ENCODE results near the gene CDH26.

Gene CDH26

DNA sequence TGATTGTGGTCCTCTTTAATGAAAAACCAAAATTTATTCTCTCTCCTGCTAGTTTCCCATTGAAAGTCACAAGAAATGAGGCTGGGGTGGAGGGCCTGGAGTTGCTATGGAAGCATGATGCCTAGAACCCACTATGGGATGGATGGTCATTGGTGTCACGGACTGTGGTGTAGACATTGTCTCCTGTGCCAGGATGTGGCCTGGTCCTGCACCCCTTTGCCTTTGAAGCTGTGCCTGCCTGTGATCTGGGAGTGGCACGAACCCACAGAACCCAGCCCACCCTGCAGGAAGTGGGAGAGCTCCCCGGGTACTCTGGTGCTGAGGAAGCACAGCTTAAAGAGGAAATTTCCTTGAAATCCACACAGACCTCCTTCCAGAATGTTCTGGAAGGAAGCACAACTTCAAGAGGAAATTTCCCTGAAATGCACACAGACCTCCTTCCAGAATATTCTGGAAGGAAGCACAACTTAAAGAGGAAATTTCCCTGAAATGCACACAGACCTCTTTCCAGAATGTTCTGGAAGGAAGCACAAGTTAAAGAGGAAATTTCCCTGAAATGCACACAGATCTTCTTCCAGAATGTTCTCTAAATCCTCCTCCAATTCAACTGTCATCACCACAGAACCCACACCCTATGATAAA is 105.6 kb downstream of the CDH26 start:
- Histone ChIP-seq H2BK15ac (replicated peaks; ENCODE audit: low read depth) (no peak overlapping the region), H3K4me3 (ENCODE audit: low read length) (no peak overlapping the region), H3K56ac (ENCODE audit: low read length) (no peak overlapping the region), H4K5ac (ENCODE audit: low read length) (no peak overlapping the region), H3K27ac (ENCODE audit: low read depth, low read length) (no peak overlapping the region), H3K23ac (ENCODE audit: low read length) (no peak overlapping the region), H3K79me1 (ENCODE audit: low read length) (no peaks in the 10 kb centered on the region), H3K27me3 (ENCODE audit: insufficient read depth, low read length, poor library complexity) (no peaks in the 10 kb centered on the region), H2AK5ac (ENCODE audit: low read length) (no peak overlapping the region), H3K9ac (ENCODE audit: low read length) (no peak overlapping the region), H3K4me2 (ENCODE audit: low read length) (no peak overlapping the region), H3K4ac (ENCODE audit: low read depth, low read length) (no peak overlapping the region), H3K36me3 (ENCODE audit: control insufficient read depth, insufficient read depth, low read length) (no peaks in the 10 kb centered on the region), H2BK120ac (ENCODE audit: low read depth, low read length) (no peak overlapping the region), H3K4me1 (ENCODE audit: control insufficient read depth, low read depth, low read length) (no peaks in the 10 kb centered on the region), H3K18ac (ENCODE audit: low read length) (no peak overlapping the region), H3K79me2 (ENCODE audit: control insufficient read depth, insufficient read depth, low read length) (no peaks in the 10 kb centered on the region), H4K8ac (ENCODE audit: low read depth, low read length) (no peak overlapping the region), H2BK5ac (ENCODE audit: low read length) (no peak overlapping the region)
- no CpG with 5 or more reads among the region's 3 CpGs for WGBS (ENCODE audit: extremely low coverage, insufficient coverage, low lambda C conversion rate)
- DNase-seq: no peak

Data from mesendoderm (in vitro differentiated cells).